ENCODE data around the gene FEM1B.

The FEM1B gene

GRCh38 chr15:68258692-68259091 is 18.9 kb upstream of the FEM1B start:
- H3K4me3 ChIP-seq (ENCODE audit: low read depth, low read length), result no peak overlapping the region

GRCh38 chr15:68259883-68260282 is 17.7 kb upstream of the FEM1B start:
- H3K4me3 ChIP-seq (ENCODE audit: low read depth, low read length), result no peak overlapping the region

- no peak overlapping the region for H3K4me3 ChIP-seq (ENCODE audit: low read depth, low read length)
Measured at GRCh38 chr15:68261241-68261640, 16.3 kb upstream of the FEM1B start.

GRCh38 chr15:68261980-68262379 is 15.6 kb upstream of the FEM1B start:
- H3K4me3 ChIP-seq (ENCODE audit: low read depth, low read length), result no peak overlapping the region

- H3K4me3 ChIP-seq (ENCODE audit: low read depth, low read length), result no peak overlapping the region
Measured at GRCh38 chr15:68262514-68263356, 14.8 kb upstream of the FEM1B start.

GRCh38 chr15:68264282-68264681 is 13.3 kb upstream of the FEM1B start:
- no peak overlapping the region for H3K4me3 ChIP-seq (ENCODE audit: low read depth, low read length)

- no peak overlapping the region for H3K4me3 ChIP-seq (ENCODE audit: low read depth, low read length)
Measured at GRCh38 chr15:68265081-68265480, 12.5 kb upstream of the FEM1B start.

- H3K4me3 ChIP-seq (ENCODE audit: low read depth, low read length), result no peak overlapping the region
Measured at GRCh38 chr15:68265674-68266073, 11.9 kb upstream of the FEM1B start.

GRCh38 chr15:68268405-68268804 is 9.1 kb upstream of the FEM1B start:
- H3K4me3 ChIP-seq (ENCODE audit: low read depth, low read length), result no peak overlapping the region

- H3K4me3 ChIP-seq (ENCODE audit: low read depth, low read length), result no peak overlapping the region
Measured at GRCh38 chr15:68271854-68272471, 5.6 kb upstream of the FEM1B start.

GRCh38 chr15:68272721-68273271 is 4.7 kb upstream of the FEM1B start:
- no peak overlapping the region for H3K4me3 ChIP-seq (ENCODE audit: low read depth, low read length)

- H3K4me3 ChIP-seq (ENCODE audit: low read depth, low read length), result no peak overlapping the region
Measured at GRCh38 chr15:68274201-68274848, 3.2 kb upstream of the FEM1B start.

- H3K4me3 ChIP-seq (ENCODE audit: low read depth, low read length), result no peak overlapping the region
Measured at GRCh38 chr15:68275165-68275746, 2.3 kb upstream of the FEM1B start.

- H3K4me3 ChIP-seq (ENCODE audit: low read depth, low read length), result peak overlapping the region; percentile 98
Measured at GRCh38 chr15:68276668-68277067, 877 bp upstream of the FEM1B start.

- peak overlapping the region; percentile 98 for H3K4me3 ChIP-seq (ENCODE audit: low read depth, low read length)
Measured at GRCh38 chr15:68277131-68277602, 378 bp upstream of the FEM1B start.

GRCh38 chr15:68278345-68278594 is 725 bp downstream of the FEM1B start:
- peak overlapping the region; percentile 98 for H3K4me3 ChIP-seq (ENCODE audit: low read depth, low read length)

GRCh38 chr15:68278595-68279405 is 1.3 kb downstream of the FEM1B start:
- peak overlapping the region; percentile 98 for H3K4me3 ChIP-seq (ENCODE audit: low read depth, low read length)

- peak overlapping the region; percentile 2 for H3K4me3 ChIP-seq (ENCODE audit: low read depth, low read length)
Measured at GRCh38 chr15:68279779-68280753, 2.5 kb downstream of the FEM1B start.

- H3K4me3 ChIP-seq (ENCODE audit: low read depth, low read length), result no peak overlapping the region
Measured at GRCh38 chr15:68281008-68281407, 3.5 kb downstream of the FEM1B start.
